Measurements from ENCODE around the gene MRPL37.
"Not testable (repeated sequence)": the region's sequence is repeated elsewhere in the genome, so short reads cannot be mapped to it uniquely, and the experiment has no call there.

The MRPL37 gene

GRCh38 chr1:54172614-54173599 is 27.1 kb upstream of the MRPL37 start:
- no peak for DNase-seq (ENCODE audit: low read depth, low spot score)

- no peak for DNase-seq (ENCODE audit: low read depth, low spot score)
Measured at GRCh38 chr1:54173681-54174080, 26.3 kb upstream of the MRPL37 start.

- DNase-seq (ENCODE audit: low read depth, low spot score), result no peak
Measured at GRCh38 chr1:54174106-54174505, 25.9 kb upstream of the MRPL37 start.

GRCh38 chr1:54176621-54177327 is 23.2 kb upstream of the MRPL37 start:
- no peak for DNase-seq (ENCODE audit: low read depth, low spot score)

- no peak for DNase-seq (ENCODE audit: low read depth, low spot score)
Measured at GRCh38 chr1:54177726-54178125, 22.2 kb upstream of the MRPL37 start.

GRCh38 chr1:54178296-54179070 is 21.5 kb upstream of the MRPL37 start:
- DNase-seq (ENCODE audit: low read depth, low spot score), result no peak

- DNase-seq (ENCODE audit: low read depth, low spot score), result no peak
Measured at GRCh38 chr1:54180701-54181360, 19.1 kb upstream of the MRPL37 start.

GRCh38 chr1:54186056-54186455 is 13.9 kb upstream of the MRPL37 start:
- DNase-seq (ENCODE audit: low read depth, low spot score), result no peak

- DNase-seq (ENCODE audit: low read depth, low spot score), result no peak
Measured at GRCh38 chr1:54188291-54188690, 11.7 kb upstream of the MRPL37 start.

GRCh38 chr1:54190526-54190925 is 9.4 kb upstream of the MRPL37 start:
- no peak for DNase-seq (ENCODE audit: low read depth, low spot score)

GRCh38 chr1:54191525-54191924 is 8.4 kb upstream of the MRPL37 start:
- DNase-seq (ENCODE audit: low read depth, low spot score), result no peak

GRCh38 chr1:54193453-54193852 is 6.5 kb upstream of the MRPL37 start:
- DNase-seq (ENCODE audit: low read depth, low spot score), result no peak

- no peak for DNase-seq (ENCODE audit: low read depth, low spot score)
Measured at GRCh38 chr1:54199151-54199764, 709 bp upstream of the MRPL37 start.

- no peak for DNase-seq (ENCODE audit: low read depth, low spot score)
Measured at GRCh38 chr1:54200519-54200997, 591 bp downstream of the MRPL37 start.

- DNase-seq (ENCODE audit: low read depth, low spot score), result no peak
Measured at GRCh38 chr1:54204199-54204598, 4.2 kb downstream of the MRPL37 start.

- DNase-seq (ENCODE audit: low read depth, low spot score), result no peak
Measured at GRCh38 chr1:54207287-54207686, 7.3 kb downstream of the MRPL37 start.

- not testable (repeated sequence) for DNase-seq (ENCODE audit: low read depth, low spot score)
Measured at GRCh38 chr1:54207896-54208295, 7.9 kb downstream of the MRPL37 start.

GRCh38 chr1:54212872-54213271 is 12.9 kb downstream of the MRPL37 start:
- no peak for DNase-seq (ENCODE audit: low read depth, low spot score)

GRCh38 chr1:54215523-54215922 is 15.6 kb downstream of the MRPL37 start:
- DNase-seq (ENCODE audit: low read depth, low spot score), result no peak

GRCh38 chr1:54218883-54219687 is 19.1 kb downstream of the MRPL37 start:
- DNase-seq (ENCODE audit: low read depth, low spot score), result no peak

All from astrocyte of the hippocampus (primary cell).